Left lung (tissue), 10 donors: ENCODE results near the gene AADACL4. TPM values are rescaled to one million over a fixed set of nuclear protein-coding genes. Genes with fewer than 3 reads are reported as not detected.

Experiments
- ATAC-seq: fragments of 200-7000 bp; cut with Tn5 transposase; one replicate; pipeline ENCODE4 v1.9.1; 2020; ENCODE audit warnings: moderate library complexity
- DNase-seq, 4 donors: peaks; one replicate each; pipeline ENCODE4 v3.0.0-alpha.2; 2013 to 2020
- H3K27ac ChIP-seq, 2 donors: fragments of 200-600 bp; sonication (generic) in 1 of 2; one replicate each; pipeline versions ENCODE4 v1.5.0 to v1.8.0; 2020 to 2021
- H3K27me3 ChIP-seq, 2 donors: fragments of 200-600 bp; sonication (generic) in 1 of 2; one replicate each; pipeline versions ENCODE4 v1.5.0 to v1.8.0; 2020 to 2021
- H3K36me3 ChIP-seq, 2 donors: fragments of 200-600 bp; sonication (generic) in 1 of 2; one replicate each; pipeline versions ENCODE4 v1.5.0 to v1.8.0; 2020 to 2021
- H3K4me1 ChIP-seq, 2 donors: fragments of 200-600 bp; one replicate each; pipeline ENCODE4 v1.8.0; 2021
- H3K4me3 ChIP-seq, 2 donors: fragments of 200-600 bp; sonication (generic) in 1 of 2; one replicate each; pipeline versions ENCODE4 v1.5.0 to v1.8.0; 2020 to 2021; ENCODE audit warnings: mild to moderate bottlenecking in 1 of 2
- H3K9me3 ChIP-seq, 2 donors: fragments of 200-600 bp; sonication (generic) in 1 of 2; one replicate each; pipeline versions ENCODE4 v1.5.0 to v1.8.0; 2020 to 2021
- CTCF ChIP-seq, 2 donors: fragments of 200-600 bp; sonication (generic) in 1 of 2; IDR thresholded peaks; one replicate each; pipeline versions ENCODE4 v1.5.0 to v1.8.0; 2021; ENCODE audit warnings: antibody characterized with exemption in 2 of 2
- intact Hi-C, 2 donors: fragments of 100-400 bp; cut with DNase I; formaldehyde crosslinking; loops; one replicate each; pipeline versions ENCODE4 v1.11.2 to v1.14.2; 2022
- polyA plus RNA-seq, 6 donors: library from polyadenylated mRNA; unstranded; fragments of 120-200 nt; gene quantifications; one replicate each; pipeline ENCODE4 v1.2.1, GENCODE V29; 2013; ENCODE audit not compliant: insufficient read length in 6 of 6
- total RNA-seq, 2 donors: library from RNA; stranded (reverse); fragmentation: NEBNext Ultra II Directional; extraction: Animal tissue kit (Norgen Biotek cat#: 25700); gene quantifications; one replicate each; pipeline ENCODE4 v1.2.1, GENCODE V29; 2021
- donor health status: DM: no; HTN: yes; CAD: no.
- donor health status: DM: no; HTN: no; CAD: no.

AADACL4 gene
- total and polyA plus RNA-seq, 8 donors, result 0.10 to 0.11 TPM; not detected in 6

GRCh38 chr1:12596007-12596821 lies 47.7 kb upstream of the AADACL4 start:
- intact Hi-C loops, result no loop called here
- H3K27ac ChIP-seq, result peak overlapping the region; percentile 78 to 86
- peaks cover 0 to 19% of the 10 kb centered on the region in 2 donors for H3K27me3 ChIP-seq
- H3K9me3 ChIP-seq, result no peaks in the 10 kb centered on the region
- no peak for TF ChIP-seq CTCF (IDR thresholded peaks at IDR 0.05)
- no peaks in the 10 kb centered on the region for H3K36me3 ChIP-seq
- H3K4me1 ChIP-seq, result peaks cover 33 to 60% of the 10 kb centered on the region in 2 donors
- DNase-seq (peak; percentile 81 to 93 (median 91)), ATAC-seq (peak; percentile 88)
- H3K4me3 ChIP-seq, result peak overlapping the region in 1 of 2 donors; percentile 22

- TF ChIP-seq CTCF (IDR thresholded peaks at IDR 0.05), result no peak
- H3K4me3 ChIP-seq, result no peak overlapping the region
- H3K9me3 ChIP-seq, result no peaks in the 10 kb centered on the region
- H3K4me1 ChIP-seq, result peaks cover 33 to 75% of the 10 kb centered on the region in 2 donors
- ATAC-seq (no peak), DNase-seq (peak in 1 of 4 donors; percentile 78)
- intact Hi-C loops, result no loop called here
- H3K27me3 ChIP-seq, result peaks cover 0 to 19% of the 10 kb centered on the region in 2 donors
- H3K27ac ChIP-seq, result peak overlapping the region in 1 of 2 donors; percentile 86
- H3K36me3 ChIP-seq, result no peaks in the 10 kb centered on the region
Observed at GRCh38 chr1:12597792-12598191, 46.1 kb upstream of the AADACL4 start.

GRCh38 chr1:12598974-12599373 lies 44.9 kb upstream of the AADACL4 start:
- H3K27me3 ChIP-seq, result peaks cover 0 to 19% of the 10 kb centered on the region in 2 donors
- H3K4me3 ChIP-seq, result no peak overlapping the region
- H3K27ac ChIP-seq, result no peak overlapping the region
- peaks cover 37 to 81% of the 10 kb centered on the region in 2 donors for H3K4me1 ChIP-seq
- H3K36me3 ChIP-seq, result no peaks in the 10 kb centered on the region
- DNase-seq (no peak), ATAC-seq (no peak)
- TF ChIP-seq CTCF (IDR thresholded peaks at IDR 0.05), result no peak
- intact Hi-C loops, result no loop called here
- no peaks in the 10 kb centered on the region for H3K9me3 ChIP-seq

GRCh38 chr1:12599657-12600056 lies 44.2 kb upstream of the AADACL4 start:
- ATAC-seq, result no peak
- peaks cover 0 to 16% of the 10 kb centered on the region in 2 donors for H3K27me3 ChIP-seq
- no peak overlapping the region for H3K4me3 ChIP-seq
- H3K27ac ChIP-seq, result no peak overlapping the region
- no peak for DNase-seq
- no peak for TF ChIP-seq CTCF (IDR thresholded peaks at IDR 0.05)
- no peaks in the 10 kb centered on the region for H3K9me3 ChIP-seq
- no peaks in the 10 kb centered on the region for H3K36me3 ChIP-seq
- peaks cover 43 to 81% of the 10 kb centered on the region in 2 donors for H3K4me1 ChIP-seq
- intact Hi-C loops, result no loop called here

- DNase-seq, result no peak
- Histone ChIP-seq H3K36me3 (no peaks in the 10 kb centered on the region), H3K4me1 (peaks cover 42 to 82% of the 10 kb centered on the region in 2 donors), H3K27ac (no peak overlapping the region), H3K4me3 (no peak overlapping the region), H3K9me3 (no peaks in the 10 kb centered on the region), H3K27me3 (peaks cover 0 to 9% of the 10 kb centered on the region in 2 donors)
- ATAC-seq, result no peak
- TF ChIP-seq CTCF (IDR thresholded peaks at IDR 0.05), result no peak
- intact Hi-C loops, result no loop called here
Observed at GRCh38 chr1:12600335-12600734, 43.5 kb upstream of the AADACL4 start.
